HG03280 (cell line): ENCODE measurements around the gene CCT6B.

Experiments
- ATAC-seq: cut with Tn5 transposase; IDR thresholded peaks from one replicate; pipeline ENCODE4 v1.9.1; 2021; ENCODE audit warnings: mild to moderate bottlenecking, moderate library complexity; ENCODE audit not compliant: unreplicated experiment

CCT6B gene

DNA sequence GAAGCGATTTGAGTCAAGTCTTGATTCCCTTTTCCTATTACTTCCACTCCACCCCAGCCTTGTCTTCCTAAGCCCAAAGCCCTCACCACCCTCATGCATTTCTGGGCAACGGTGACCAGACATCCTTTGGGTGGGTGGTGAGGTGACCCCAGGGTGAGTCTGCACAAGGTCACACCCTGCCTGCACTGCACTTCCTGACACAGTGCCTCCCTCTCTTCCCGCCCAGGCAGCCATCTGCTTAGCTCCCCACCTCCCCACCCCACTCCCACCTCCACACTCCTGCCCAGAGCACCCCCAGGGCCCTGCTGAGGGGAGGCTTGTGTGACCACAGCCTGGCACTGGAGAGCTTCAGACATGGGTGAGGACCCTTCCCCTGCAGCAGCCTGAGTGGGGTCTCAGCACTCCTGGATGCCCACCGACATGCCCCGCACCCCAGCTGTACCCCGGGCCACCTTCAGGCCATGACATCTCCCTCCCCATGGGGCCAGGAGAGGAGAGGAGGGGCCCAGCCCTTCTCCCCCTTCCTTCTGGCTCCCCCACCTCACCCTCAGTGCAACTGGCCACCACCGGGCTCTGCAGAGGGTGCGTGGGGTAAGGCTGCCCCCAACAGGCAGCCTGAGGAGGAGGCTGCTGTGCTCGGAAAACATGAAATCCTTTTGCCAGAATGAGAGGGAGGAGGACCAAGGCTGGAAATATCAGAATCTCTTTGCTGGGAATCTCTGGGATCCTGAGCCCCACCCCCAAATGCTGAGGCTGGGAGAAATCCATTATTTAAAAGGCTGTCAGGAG lies 68.6 kb downstream of the CCT6B start:
- no peak for ATAC-seq

DNA sequence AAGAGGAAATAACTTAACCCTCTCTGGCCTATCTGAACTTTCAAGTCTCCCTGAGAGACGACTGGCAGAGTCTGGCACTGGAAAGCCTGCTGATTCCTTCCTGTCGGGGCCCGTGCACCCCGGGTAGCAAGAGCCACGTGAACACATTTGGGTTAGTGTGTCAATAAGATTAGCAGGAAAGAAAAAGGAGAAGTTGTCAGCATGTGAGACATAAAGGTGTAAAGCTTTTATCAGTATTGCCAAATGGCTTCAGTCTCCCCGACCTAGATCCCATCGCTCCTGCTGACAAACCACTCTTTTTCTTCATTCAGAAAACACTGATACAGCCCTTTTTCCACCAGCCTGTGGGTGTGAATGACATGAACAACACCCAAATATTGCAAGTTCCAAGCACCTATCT lies 74.4 kb downstream of the CCT6B start:
- ATAC-seq = no peak

DNA sequence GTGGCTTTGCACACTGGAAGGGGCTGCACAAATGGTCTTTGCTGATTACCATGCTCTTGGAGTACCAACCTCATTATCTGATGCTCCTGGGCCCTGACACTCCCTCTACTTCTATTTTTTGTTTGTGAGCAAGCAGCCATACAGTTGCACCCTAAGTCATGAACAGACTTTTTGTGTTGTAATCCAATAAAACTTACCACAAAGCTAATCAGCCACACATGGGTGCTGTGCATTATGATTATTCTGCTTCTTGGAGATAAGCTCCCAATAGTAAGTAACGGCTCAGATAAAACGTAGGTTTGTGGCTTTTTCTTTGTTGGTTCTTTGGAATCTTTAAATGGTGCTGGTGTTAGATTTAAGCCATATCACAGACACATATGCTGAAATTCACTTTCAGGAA lies 76.2 kb downstream of the CCT6B start:
- no peak for ATAC-seq

DNA sequence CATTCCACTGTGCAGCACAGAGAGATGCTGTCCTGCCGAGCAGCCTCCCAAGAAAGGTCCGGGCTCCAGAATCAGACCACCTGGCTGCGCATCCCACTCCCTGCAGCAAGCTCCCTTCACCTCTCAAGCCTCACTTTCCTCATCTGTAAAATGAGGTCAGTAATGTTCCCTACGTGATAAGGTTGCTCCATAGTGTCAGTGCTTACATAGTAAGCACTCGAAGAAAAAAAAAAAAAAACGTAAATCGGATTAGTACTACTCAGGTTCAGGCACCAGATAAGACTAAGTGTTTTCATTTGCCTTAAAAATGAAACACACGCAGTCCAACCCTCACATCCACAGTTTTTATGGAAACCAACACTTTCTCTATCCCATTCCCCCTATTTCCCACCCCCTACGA lies 76.7 kb downstream of the CCT6B start:
- ATAC-seq = no peak

DNA sequence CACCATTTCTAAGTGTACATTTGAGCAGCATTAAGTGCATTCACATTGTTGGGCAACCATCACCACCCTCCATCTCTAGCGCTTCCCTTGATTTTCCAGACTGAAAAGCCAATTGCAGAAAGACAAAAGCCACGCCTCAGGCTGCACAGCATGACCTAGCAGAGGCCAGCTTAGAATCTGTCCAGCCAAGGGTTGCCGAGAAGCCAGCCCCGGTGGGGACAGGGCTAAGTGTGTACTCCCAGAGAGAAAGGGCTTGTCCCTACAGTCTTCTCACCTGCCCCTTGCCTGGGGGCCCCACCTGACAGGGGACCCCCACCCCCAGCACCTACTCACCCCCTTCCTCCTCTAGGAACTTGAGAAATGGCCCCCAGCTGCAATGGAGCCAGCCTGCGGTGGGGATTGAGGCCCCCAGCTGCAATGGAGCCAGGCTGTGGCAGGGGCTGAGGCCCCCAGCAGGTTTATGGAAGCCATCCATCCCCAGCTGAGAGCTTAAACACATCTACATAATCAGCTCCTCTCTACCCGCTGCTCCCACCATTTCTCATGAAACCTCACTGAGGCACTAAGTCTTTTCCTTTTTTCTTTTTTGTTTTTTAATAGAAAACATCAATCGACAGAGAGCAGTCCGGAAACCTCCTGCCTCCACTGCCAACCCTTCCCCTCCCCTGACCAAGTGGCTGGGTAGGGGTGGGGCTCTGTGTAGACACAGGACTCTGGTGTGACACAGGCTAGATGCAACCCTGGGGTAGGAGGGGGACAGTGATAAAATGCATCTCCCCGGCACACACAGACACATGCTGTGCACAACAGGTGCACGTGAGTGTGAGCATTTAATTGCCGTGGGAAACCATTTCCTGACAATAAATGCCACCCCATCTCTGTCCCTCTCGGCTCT lies 77.9 kb downstream of the CCT6B start:
- ATAC-seq = no peak

DNA sequence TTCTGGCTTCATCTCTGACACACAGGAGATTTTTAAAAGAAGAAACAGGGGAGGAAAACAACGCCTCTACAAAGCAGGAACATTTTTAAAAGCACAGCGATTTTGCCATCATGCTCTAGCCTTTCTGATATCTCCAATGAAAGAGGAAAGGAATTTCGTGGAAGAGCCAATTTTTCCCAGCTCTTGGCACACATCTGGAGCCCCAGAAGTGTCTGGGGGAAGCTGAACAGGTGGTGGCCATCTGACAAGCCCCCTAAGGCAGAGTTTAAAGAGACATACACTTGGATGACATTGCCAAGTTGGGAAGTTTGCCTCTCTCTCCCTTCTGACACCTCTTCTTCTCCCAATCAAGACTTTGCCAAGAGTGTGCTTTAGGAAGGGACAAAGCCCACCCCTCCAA lies 82.1 kb downstream of the CCT6B start:
- no peak for ATAC-seq
